HG03521 (cell line): ENCODE measurements around the gene RAD54L.
A peak's percentile ranks its signal among the peaks of the same experiment; 100 is the strongest.

ENCODE experiments used
- ATAC-seq: cut with Tn5 transposase; IDR thresholded peaks from one replicate; pipeline ENCODE4 v1.9.1; 2021; ENCODE audit warnings: mild to moderate bottlenecking, moderate library complexity; ENCODE audit not compliant: unreplicated experiment

RAD54L gene

GRCh38 chr1:46284597-46285564 lies 37.3 kb downstream of the RAD54L start:
- no peak for ATAC-seq

- ATAC-seq: no peak
These were observed 38.3 kb downstream of the RAD54L start for GRCh38 chr1:46285730-46286477.

- ATAC-seq: no peak
These were observed 41.0 kb downstream of the RAD54L start for GRCh38 chr1:46288485-46289133.

- no peak for ATAC-seq
These were observed 41.6 kb downstream of the RAD54L start for GRCh38 chr1:46289134-46289494.

DNA sequence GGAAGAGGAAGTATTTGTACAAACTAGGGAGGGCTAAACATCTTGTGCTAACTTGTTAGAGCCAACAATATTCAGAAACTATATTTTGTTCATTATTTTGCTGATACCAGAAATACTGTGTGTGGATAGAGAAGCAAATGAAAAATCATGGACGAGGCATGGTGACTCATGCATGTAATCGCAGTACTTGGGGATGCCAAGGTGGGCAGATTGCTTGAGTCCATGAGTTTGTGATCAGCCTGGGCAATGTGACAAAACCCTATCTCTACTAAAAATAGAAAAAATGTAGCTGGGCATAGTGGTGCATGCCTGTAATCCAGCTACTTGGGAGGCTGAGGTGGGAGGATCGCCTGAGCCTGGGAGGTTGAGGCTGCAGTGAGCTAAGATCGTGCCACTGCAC lies 42.4 kb downstream of the RAD54L start:
- no peak for ATAC-seq

GRCh38 chr1:46295306-46295705 lies 47.7 kb downstream of the RAD54L start:
- no peak for ATAC-seq

DNA sequence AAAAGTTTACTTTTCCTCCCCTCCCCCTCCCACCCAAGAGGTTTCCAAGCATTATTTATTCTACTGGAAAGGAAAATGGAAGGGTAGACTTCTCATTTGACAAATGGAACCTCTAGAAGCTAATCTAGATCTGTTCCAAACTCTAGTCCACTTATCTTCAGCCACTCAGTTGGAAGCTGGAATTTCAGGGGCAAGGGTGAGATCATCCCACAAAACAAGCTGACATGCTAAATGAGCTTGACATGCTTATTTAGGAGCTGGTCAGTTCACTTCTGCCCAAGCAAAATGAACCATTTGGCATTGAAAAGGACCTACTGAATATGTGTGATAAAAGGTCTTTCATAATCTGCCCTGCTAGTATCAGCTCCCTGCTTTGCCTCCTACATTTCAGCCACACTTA lies 50.8 kb downstream of the RAD54L start:
- no peak for ATAC-seq

DNA sequence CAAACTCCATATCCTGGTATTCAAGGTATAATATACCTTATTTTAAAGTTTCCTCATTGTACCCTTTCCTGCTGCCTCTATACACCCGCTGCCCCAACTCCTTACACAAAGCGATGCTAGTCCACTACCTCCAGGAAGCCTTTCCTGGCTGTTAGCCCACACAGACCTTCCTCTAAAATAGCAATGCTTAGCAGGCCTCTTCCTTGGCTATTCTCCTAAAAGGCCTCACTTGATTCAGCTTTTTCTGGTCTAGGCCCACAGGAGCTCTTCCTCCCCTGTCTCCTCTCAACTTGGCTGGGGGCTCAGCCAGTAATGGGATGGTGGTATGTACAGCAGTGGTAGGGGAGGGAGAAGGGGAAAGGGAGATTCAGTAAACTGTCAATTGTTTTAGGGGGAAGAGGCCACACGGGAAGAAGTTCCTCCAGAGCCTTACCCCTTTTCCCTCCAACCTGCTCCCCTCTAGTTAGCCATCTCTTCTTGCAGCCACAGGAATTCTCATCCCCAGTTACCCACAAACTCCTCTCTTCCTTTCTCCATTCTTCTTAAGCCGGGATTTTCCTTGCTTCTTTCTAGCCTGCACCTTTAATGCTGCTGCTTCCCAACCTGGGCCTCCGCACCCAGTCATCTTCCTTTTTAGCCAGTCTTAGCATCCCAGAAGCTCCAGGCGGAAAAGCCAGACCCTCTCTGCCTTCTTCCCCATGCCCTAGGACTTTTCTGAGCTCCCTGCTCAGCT lies 53.3 kb downstream of the RAD54L start:
- no peak for ATAC-seq

GRCh38 chr1:46301406-46301807 lies 53.8 kb downstream of the RAD54L start:
- ATAC-seq: no peak

GRCh38 chr1:46301808-46302640 lies 54.5 kb downstream of the RAD54L start:
- ATAC-seq: peak; percentile 29

DNA sequence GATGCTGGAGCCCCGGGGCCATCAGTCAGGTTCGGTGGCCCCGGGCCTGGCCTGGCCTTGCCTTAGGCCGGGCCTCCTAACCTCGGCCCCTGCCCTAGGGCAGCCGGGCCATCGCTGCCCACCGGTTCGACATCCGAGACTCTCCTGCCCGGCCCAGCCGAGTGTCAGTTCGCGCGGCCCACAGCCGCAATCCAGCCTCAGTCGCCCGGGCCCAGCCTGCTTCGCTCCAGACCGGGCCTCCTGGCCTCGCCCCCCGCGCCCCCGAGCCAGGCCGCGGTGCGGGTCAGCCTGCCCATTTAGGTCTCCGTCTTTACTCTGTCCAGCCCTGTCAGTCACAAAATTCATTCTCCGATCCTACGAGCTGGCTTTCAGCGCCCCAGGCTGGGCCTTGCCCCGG lies 55.1 kb downstream of the RAD54L start:
- peak; percentile 6 for ATAC-seq

- ATAC-seq: peak; percentile 72
These were observed 55.7 kb downstream of the RAD54L start, which contains the start of the genes LRRC41 and UQCRH for GRCh38 chr1:46303038-46303871. Gene LRRC41, minus strand, starts transcription at chr1:46303616. Its CDS starts 294 bp downstream, at chr1:46303322. Gene UQCRH, plus strand, starts transcription at chr1:46303698. Its CDS starts 69 bp downstream, at chr1:46303767.

DNA sequence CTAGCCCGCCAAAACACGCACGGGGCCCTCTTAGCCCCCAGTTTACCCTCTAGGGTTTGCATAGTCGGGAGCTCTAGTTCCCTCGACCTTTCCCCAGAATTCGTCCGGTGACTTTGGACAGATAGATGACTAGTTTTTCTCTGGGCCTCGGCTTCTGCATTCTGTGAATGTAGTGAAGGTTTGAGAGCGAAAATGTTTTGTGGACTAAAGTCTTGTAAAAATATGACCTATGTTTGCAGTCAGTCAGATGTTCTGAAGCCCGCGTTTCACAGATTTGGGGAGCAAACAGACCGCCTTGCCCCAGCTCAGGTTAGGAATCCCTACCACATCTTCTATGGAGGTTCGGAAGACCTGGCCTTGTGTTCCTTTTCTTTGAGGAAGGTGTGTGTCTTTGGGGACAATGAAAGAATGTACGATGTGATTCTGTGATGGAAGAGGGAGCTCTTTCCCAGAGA lies 56.3 kb downstream of the RAD54L start:
- no peak for ATAC-seq

- ATAC-seq: no peak
These were observed 58.6 kb downstream of the RAD54L start for GRCh38 chr1:46306159-46306530.

- no peak for ATAC-seq
These were observed 62.0 kb downstream of the RAD54L start for GRCh38 chr1:46309401-46310159.

DNA sequence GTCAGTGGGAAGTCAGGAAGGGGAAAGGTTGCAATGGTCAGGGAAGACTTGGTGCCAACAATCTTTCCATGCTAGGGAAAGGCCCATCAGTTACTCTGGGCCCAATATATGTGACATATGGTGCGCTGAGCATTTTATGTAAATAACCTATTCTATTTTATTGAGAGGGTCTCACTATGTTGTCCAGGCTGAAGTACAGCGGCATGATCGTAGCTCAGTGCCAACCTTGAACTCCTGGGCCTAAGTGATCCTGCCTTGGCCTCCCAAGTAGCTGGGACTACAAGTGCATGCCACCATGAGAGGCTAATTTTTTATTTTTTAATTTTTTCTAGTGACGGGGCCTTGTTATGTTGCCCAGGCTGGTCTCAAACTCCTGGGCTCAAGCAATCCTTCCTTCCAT lies 62.8 kb downstream of the RAD54L start:
- ATAC-seq: no peak

- no peak for ATAC-seq
These were observed 68.3 kb downstream of the RAD54L start for GRCh38 chr1:46315669-46316403.
